IMR-90 (cell line): Measurements from ENCODE around the gene ZMIZ1. TPM values are rescaled to one million over a fixed set of nuclear protein-coding genes. Genes with fewer than 3 reads are reported as not detected.

ENCODE experiments used
- ATAC-seq: fragments of 200-7000 bp; cut with Tn5 transposase; 2 replicates; pipeline ENCODE4 v1.9.1; 2020; ENCODE audit warnings: low read depth, mild to moderate bottlenecking, moderate library complexity
- BruUV-seq: library from RNA; stranded (reverse); fragments of 400-500 nt; replicated peaks from 2 replicates; lab custom pipeline; 2021; lab: Mats Ljungman, UMichigan
- CTCF ChIA-PET: fragments of 300-600 bp; formaldehyde crosslinking; extraction: SDS; loops from one replicate; lab custom pipeline; 2021; ENCODE audit warnings: antibody characterized with exemption; lab: Yijun Ruan, JAX
- POLR2A ChIA-PET: fragments of 300-600 bp; sonication (Branson Sonifier 250); formaldehyde crosslinking; loops from one replicate; lab custom pipeline; 2022; ENCODE audit warnings: antibody characterized with exemption; ENCODE audit not compliant: unreplicated experiment; lab: Charles Lee
- DNase-seq: peaks from one replicate; pipeline ENCODE4 v3.0.0; 2013
- H2AFZ ChIP-seq: replicated peaks from 2 replicates; pipeline ENCODE3; 2013; ENCODE audit warnings: low read length, mild to moderate bottlenecking; ENCODE audit not compliant: poor library complexity
- H2AK5ac ChIP-seq: 2 replicates; pipeline ENCODE4 v1.6.1; 2013; ENCODE audit warnings: low read depth, low read length, inconsistent platforms
- H2AK9ac ChIP-seq: replicated peaks from 2 replicates; pipeline ENCODE3; 2013; ENCODE audit warnings: mild to moderate bottlenecking, low read depth, low read length, moderate library complexity; ENCODE audit not compliant: poor library complexity
- H2BK120ac ChIP-seq: 2 replicates; pipeline ENCODE4 v1.6.1; 2013; ENCODE audit warnings: low read depth, low read length, inconsistent platforms
- H2BK15ac ChIP-seq: 3 replicates; pipeline ENCODE4 v1.6.1; 2013; ENCODE audit warnings: low read depth, low read length, inconsistent platforms
- H2BK20ac ChIP-seq: 2 replicates; pipeline ENCODE4 v1.6.1; 2013; ENCODE audit warnings: low read depth, mild to moderate bottlenecking, inconsistent platforms, low read length, moderate library complexity
- H2BK5ac ChIP-seq: 2 replicates; pipeline ENCODE4 v1.6.1; 2013; ENCODE audit warnings: mild to moderate bottlenecking, low read depth, low read length, inconsistent platforms; ENCODE audit not compliant: poor library complexity, severe bottlenecking
- H3K14ac ChIP-seq: replicated peaks from 2 replicates; pipeline ENCODE4 v1.6.1; 2013; ENCODE audit warnings: low read depth, low read length, inconsistent platforms
- H3K18ac ChIP-seq: 2 replicates; pipeline ENCODE4 v1.6.1; 2013; ENCODE audit warnings: low read depth, low read length, control low read depth
- H3K23ac ChIP-seq: 2 replicates; pipeline ENCODE4 v1.6.1; 2013; ENCODE audit warnings: low read depth, low read length, inconsistent platforms
- H3K27ac ChIP-seq: 2 replicates; pipeline ENCODE4 v1.5.1; 2013; ENCODE audit warnings: mild to moderate bottlenecking, control low read depth, low read length; ENCODE audit not compliant: insufficient read depth
- H3K27me3 ChIP-seq: 2 replicates; pipeline ENCODE4 v1.6.1; 2013; ENCODE audit warnings: low read length; ENCODE audit not compliant: control insufficient read depth, insufficient read depth
- H3K36me3 ChIP-seq: 2 replicates; pipeline ENCODE4 v1.6.1; 2013; ENCODE audit warnings: low read length, mixed read lengths; ENCODE audit not compliant: control insufficient read depth, insufficient read depth
- H3K4ac ChIP-seq: 2 replicates; pipeline ENCODE4 v1.6.1; 2013; ENCODE audit warnings: low read depth, low read length, inconsistent platforms
- H3K4me1 ChIP-seq: 2 replicates; pipeline ENCODE4 v1.6.1; 2013; ENCODE audit warnings: low read length, mixed read lengths; ENCODE audit not compliant: control insufficient read depth, insufficient read depth
- H3K4me2 ChIP-seq: 2 replicates; pipeline ENCODE4 v1.6.1; 2013; ENCODE audit warnings: low read depth, mild to moderate bottlenecking, control low read depth, low read length, moderate library complexity
- H3K4me3 ChIP-seq: 2 replicates; pipeline ENCODE4 v1.5.1; 2013; ENCODE audit warnings: low read depth, mild to moderate bottlenecking, control low read depth, low read length, moderate library complexity; ENCODE audit not compliant: insufficient read depth
- H3K56ac ChIP-seq: 2 replicates; pipeline ENCODE4 v1.6.1; 2013; ENCODE audit warnings: low read length, inconsistent platforms; ENCODE audit not compliant: insufficient read depth; ENCODE audit errors: extremely low read depth
- H3K79me1 ChIP-seq, 2 experiments: 2 replicates each; pipeline ENCODE4 v1.6.1; 2013; ENCODE audit warnings: low read length in 2 of 2, inconsistent platforms in 1 of 2, low read depth in 1 of 2
- H3K9ac ChIP-seq: 2 replicates; pipeline ENCODE4 v1.6.1; 2013; ENCODE audit warnings: low read depth, low read length, control low read depth
- H3K9me1 ChIP-seq: 2 replicates; pipeline ENCODE4 v1.6.1; 2013; ENCODE audit warnings: low read length, inconsistent platforms; ENCODE audit not compliant: insufficient read depth
- H3K9me3 ChIP-seq: 2 replicates; pipeline ENCODE4 v1.6.1; 2013; ENCODE audit warnings: low read length; ENCODE audit not compliant: control insufficient read depth, insufficient read depth
- H4K20me1 ChIP-seq: 2 replicates; pipeline ENCODE4 v1.6.1; 2013; ENCODE audit warnings: low read length, inconsistent platforms; ENCODE audit not compliant: insufficient read depth
- H4K5ac ChIP-seq: 2 replicates; pipeline ENCODE4 v1.6.1; 2013; ENCODE audit warnings: mild to moderate bottlenecking, low read depth, low read length, control low read depth
- H4K8ac ChIP-seq, 2 experiments: 2 replicates each; pipeline ENCODE4 v1.6.1; 2013; ENCODE audit warnings: low read depth in 2 of 2, low read length in 2 of 2, control low read depth in 1 of 2, inconsistent platforms in 1 of 2
- H4K91ac ChIP-seq: 2 replicates; pipeline ENCODE4 v1.6.1; 2013; ENCODE audit warnings: low read depth, low read length, inconsistent platforms; ENCODE audit not compliant: insufficient read depth
- CEBPB ChIP-seq: IDR thresholded peaks from 2 replicates; pipeline ENCODE4 v1.6.1; 2012; ENCODE audit warnings: low read depth, low read length, improper control_type of control experiment
- CHD1 ChIP-seq: IDR thresholded peaks from 2 replicates; pipeline ENCODE4 v1.6.1; 2012; ENCODE audit warnings: low read depth, low read length, improper control_type of control experiment
- ELK1 ChIP-seq: fragments of 150-350 bp; IDR thresholded peaks from 2 replicates; pipeline ENCODE4 v1.6.1; 2016; ENCODE audit warnings: low read depth, mild to moderate bottlenecking, low read length, moderate library complexity, borderline replicate concordance
- MAFK ChIP-seq: IDR thresholded peaks from 2 replicates; pipeline ENCODE4 v1.6.1; 2012; ENCODE audit warnings: low read depth, low read length, improper control_type of control experiment
- MAZ ChIP-seq: IDR thresholded peaks from 2 replicates; pipeline ENCODE4 v1.6.1; 2012; ENCODE audit warnings: low read depth, mild to moderate bottlenecking, low read length, improper control_type of control experiment, moderate library complexity, borderline replicate concordance
- MXI1 ChIP-seq: IDR thresholded peaks from 2 replicates; pipeline ENCODE4 v1.6.1; 2012; ENCODE audit warnings: low read depth, mild to moderate bottlenecking, low read length, moderate library complexity, borderline replicate concordance
- NFE2L2 ChIP-seq: fragments of 150-350 bp; IDR thresholded peaks from 2 replicates; pipeline ENCODE4 v1.6.1; 2016; ENCODE audit warnings: low read depth, mild to moderate bottlenecking, low read length
- POLR2A ChIP-seq: IDR thresholded peaks from 2 replicates; pipeline ENCODE4 v1.6.1; 2012; ENCODE audit warnings: mild to moderate bottlenecking, low read depth, low read length
- RAD21 ChIP-seq: IDR thresholded peaks from 2 replicates; pipeline ENCODE4 v1.6.1; 2012; ENCODE audit warnings: low read length, improper control_type of control experiment
- RFX5 ChIP-seq: IDR thresholded peaks from 2 replicates; pipeline ENCODE4 v1.8.0; 2012; ENCODE audit warnings: low read depth, mild to moderate bottlenecking, low read length, moderate library complexity
- SMC3 ChIP-seq: fragments of 150-350 bp; IDR thresholded peaks from 2 replicates; pipeline ENCODE4 v1.6.1; 2016; ENCODE audit warnings: low read depth, mild to moderate bottlenecking, antibody characterized with exemption, low read length, moderate library complexity
- USF2 ChIP-seq: fragments of 150-350 bp; IDR thresholded peaks from 2 replicates; pipeline ENCODE4 v1.6.1; 2017; ENCODE audit warnings: mild to moderate bottlenecking, antibody characterized with exemption, low read length, low read depth
- WGBS, 2 experiments: methylation state at CpG; one replicate each; pipeline versions ENCODE4 v1.1.5 to v1.1.7; 2013; ENCODE audit warnings: missing lambda C conversion rate in 2 of 2; ENCODE audit not compliant: insufficient read length in 1 of 2; ENCODE audit errors: extremely low coverage in 2 of 2; 5-methylcytosine and 5-hydroxymethylcytosine counted together
- dilution Hi-C: fragments of 300-500 bp; cut with HindIII; formaldehyde crosslinking; loops from one replicate; pipeline ENCODE4 v1.14.3; 2018; ENCODE audit warnings: low sequenced_read_pairs; ENCODE audit not compliant: unreplicated experiment
- in situ Hi-C: fragments of 300-500 bp; cut with MboI; formaldehyde crosslinking; loops from 3 replicates; pipeline ENCODE4 v1.14.3; 2019; ENCODE audit warnings: low sequenced_read_pairs, inconsistent platforms, mixed read lengths
- intact Hi-C: fragments of 100-400 bp; cut with micrococcal nuclease; formaldehyde crosslinking; loops from 2 replicates; pipeline ENCODE4 v1.10.0; 2022
- polyA plus RNA-seq, 3 experiments: library from polyadenylated mRNA; depleted of rRNA; stranded (reverse); fragments of >200 nt; gene quantifications; 2 replicates each; pipeline ENCODE4 v1.2.3, GENCODE V29; 2012; ENCODE audit warnings: low replicate concordance in 1 of 3
- total RNA-seq: library from RNA; depleted of rRNA; stranded (reverse); fragments of >200 nt; gene quantifications from 2 replicates; pipeline ENCODE4 v1.2.3, GENCODE V29; 2012

Gene ZMIZ1
- total and polyA plus RNA-seq, 2 of the 4 experiments (the other 2 are of a cell fraction), result 6.6 to 48.7 TPM

- no peak overlapping the region for H2BK20ac ChIP-seq
- H2AFZ ChIP-seq, result no peak overlapping the region
- no peak overlapping the region for H3K27ac ChIP-seq
- H2BK120ac ChIP-seq, result no peak overlapping the region
- TF ChIP-seq USF2 (no peak), RFX5 (no peak), CEBPB (no peak), MXI1 (no peak), ELK1 (no peak), SMC3 (no peak), CHD1 (no peak), NFE2L2 (no peak), RAD21 (no peak), POLR2A (no peak), MAFK (no peak), MAZ (no peak)
- no peaks in the 10 kb centered on the region for H3K9me3 ChIP-seq
- H3K14ac ChIP-seq, result no peak overlapping the region
- H2AK9ac ChIP-seq, result no peak overlapping the region
- H3K9ac ChIP-seq, result no peak overlapping the region
- no peak overlapping the region for H2AK5ac ChIP-seq
- H3K9me1 ChIP-seq, result peaks cover 46% of the 10 kb centered on the region
- no peaks in the 10 kb centered on the region for H3K27me3 ChIP-seq
- CTCF ChIA-PET, result no interaction called here
- no TSS peak for BruUV-seq
- H2BK5ac ChIP-seq, result no peak overlapping the region
- no peak overlapping the region for H4K91ac ChIP-seq
- H3K4me3 ChIP-seq, result no peak overlapping the region
- peaks cover 53 to 97% of the 10 kb centered on the region in 2 experiments for H3K79me1 ChIP-seq
- no peak overlapping the region for H3K4me2 ChIP-seq
- H3K4ac ChIP-seq, result no peak overlapping the region
- POLR2A ChIA-PET, result no interaction called here
- no peak overlapping the region for H4K5ac ChIP-seq
- dilution Hi-C loops, result no loop called here
- H4K20me1 ChIP-seq, result peaks cover 85% of the 10 kb centered on the region
- in situ Hi-C loops, result no loop called here
- no peak for ATAC-seq
- no peak for DNase-seq
- intact Hi-C loops, result no loop called here
- H3K56ac ChIP-seq, result no peak overlapping the region
- no peak overlapping the region for H2BK15ac ChIP-seq
- no peak overlapping the region for H3K18ac ChIP-seq
- no peak overlapping the region for H3K23ac ChIP-seq
- 75% methylated on average over 2 of the region's 3 CpGs; no CpG with 5 or more reads in 1 of the 2 experiments for WGBS, 2 experiments
- no peak overlapping the region for H4K8ac ChIP-seq
- peaks cover 55% of the 10 kb centered on the region for H3K36me3 ChIP-seq
- peaks cover 32% of the 10 kb centered on the region for H3K4me1 ChIP-seq
These were observed 164.1 kb downstream of the ZMIZ1 start for GRCh38 chr10:79232864-79233263.
